ENCODE measurements around the gene WRAP73. TPM values are rescaled to one million over a fixed set of nuclear protein-coding genes. Genes with fewer than 3 reads are reported as not detected.
A peak's percentile ranks its signal among the peaks of the same experiment; 100 is the strongest.

The WRAP73 gene
- total RNA-seq, 4 donors from 2014 or later: 10.3 to 21.7 (median 14.5) TPM

DNA sequence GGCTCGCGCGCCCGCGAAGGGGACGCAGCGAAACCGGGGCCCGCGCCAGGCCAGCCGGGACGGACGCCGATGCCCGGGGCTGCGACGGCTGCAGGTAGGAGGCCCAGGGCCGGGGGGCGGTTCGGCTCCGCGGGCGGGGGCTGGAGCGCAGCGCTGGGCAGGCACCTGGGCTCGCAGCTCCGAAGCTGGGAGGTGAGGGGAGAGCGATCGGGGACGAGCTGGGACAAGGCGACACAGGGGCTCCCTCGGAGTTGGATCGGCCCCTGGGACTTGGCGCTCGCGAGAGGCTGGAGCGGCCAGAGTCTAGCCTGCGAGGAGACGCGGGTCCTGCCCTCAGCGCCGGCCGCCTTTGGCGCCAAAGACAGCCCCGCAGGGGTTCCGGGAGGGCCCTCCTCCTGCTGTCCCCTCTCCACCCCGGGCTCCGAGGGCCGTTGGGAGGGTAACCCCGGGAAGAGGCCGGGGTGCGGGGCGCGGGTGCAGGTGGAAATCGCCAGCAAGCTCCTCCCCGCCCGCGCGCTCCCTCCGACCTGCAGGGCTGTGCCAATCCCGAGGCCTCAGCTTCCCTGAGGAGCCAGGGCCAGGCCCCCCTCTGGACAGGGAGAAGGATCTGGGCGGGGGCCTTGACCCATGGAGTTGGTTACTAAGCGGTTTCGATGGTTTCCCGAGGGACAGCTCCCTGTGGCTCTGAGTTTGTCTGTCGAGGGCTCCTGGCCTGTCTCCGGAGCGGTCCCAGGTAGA is 2.8 kb upstream of the WRAP73 start:
- WGBS, 2 donors (ENCODE audit: low coverage in 1 of 2): no CpG with 5 or more reads among the region's 68 CpGs
- Histone ChIP-seq H3K4me3 (peak overlapping the region in 1 of 2 donors; percentile 94), H3K27me3 (peaks cover 72% of the 10 kb centered on the region)

DNA sequence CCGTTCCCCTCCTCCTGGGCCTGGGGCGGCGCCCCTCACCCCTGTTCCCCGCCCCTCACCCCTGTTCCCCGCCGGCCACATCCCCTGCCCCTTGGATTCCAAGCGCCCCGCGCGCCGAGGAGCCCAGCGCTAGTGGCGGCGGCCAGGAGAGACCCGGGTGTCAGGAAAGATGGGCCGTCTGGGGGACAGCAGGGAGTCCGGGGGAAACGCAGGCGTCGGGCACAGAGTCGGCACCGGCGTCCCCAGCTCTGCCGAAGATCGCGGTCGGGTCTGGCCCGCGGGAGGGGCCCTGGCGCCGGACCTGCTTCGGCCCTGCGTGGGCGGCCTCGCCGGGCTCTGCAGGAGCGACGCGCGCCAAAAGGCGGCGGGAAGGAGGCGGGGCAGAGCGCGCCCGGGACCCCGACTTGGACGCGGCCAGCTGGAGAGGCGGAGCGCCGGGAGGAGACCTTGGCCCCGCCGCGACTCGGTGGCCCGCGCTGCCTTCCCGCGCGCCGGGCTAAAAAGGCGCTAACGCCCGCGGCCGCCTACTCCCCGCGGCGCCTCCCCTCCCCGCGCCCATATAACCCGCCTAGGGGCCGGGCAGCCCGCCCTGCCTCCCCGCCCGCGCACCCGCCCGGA is 2.1 kb upstream of the WRAP73 start, which contains the start of gene TP73:
TSS of gene TP73 (plus strand) at position 587 of the 618 bp plus-strand sequence. CDS start 29,850 bp downstream, outside the sequence.
- no peak for TF ChIP-seq EP300 (IDR thresholded peaks at IDR 0.05)
- WGBS, 2 donors (ENCODE audit: low coverage in 1 of 2): no CpG with 5 or more reads among the region's 80 CpGs
- peaks cover 2 to 45% (median 26%) of the 10 kb centered on the region in 3 donors for H3K4me1 ChIP-seq
- H3K27me3 ChIP-seq: peaks cover 65% of the 10 kb centered on the region
- no peak within 1 kb of the TSS for H3K27ac ChIP-seq
- no peaks in the 10 kb centered on the region for H3K9me3 ChIP-seq
- H3K4me3 ChIP-seq: peak within 1 kb of the TSS in 1 of 2 donors; percentile 94
- peaks cover 0 to 4% of the 10 kb centered on the region in 2 donors for H3K36me3 ChIP-seq
- no peak for ATAC-seq

More for the DNA sequence above, 2.8 kb upstream of the WRAP73 start:
- TF ChIP-seq, protein P1, sequence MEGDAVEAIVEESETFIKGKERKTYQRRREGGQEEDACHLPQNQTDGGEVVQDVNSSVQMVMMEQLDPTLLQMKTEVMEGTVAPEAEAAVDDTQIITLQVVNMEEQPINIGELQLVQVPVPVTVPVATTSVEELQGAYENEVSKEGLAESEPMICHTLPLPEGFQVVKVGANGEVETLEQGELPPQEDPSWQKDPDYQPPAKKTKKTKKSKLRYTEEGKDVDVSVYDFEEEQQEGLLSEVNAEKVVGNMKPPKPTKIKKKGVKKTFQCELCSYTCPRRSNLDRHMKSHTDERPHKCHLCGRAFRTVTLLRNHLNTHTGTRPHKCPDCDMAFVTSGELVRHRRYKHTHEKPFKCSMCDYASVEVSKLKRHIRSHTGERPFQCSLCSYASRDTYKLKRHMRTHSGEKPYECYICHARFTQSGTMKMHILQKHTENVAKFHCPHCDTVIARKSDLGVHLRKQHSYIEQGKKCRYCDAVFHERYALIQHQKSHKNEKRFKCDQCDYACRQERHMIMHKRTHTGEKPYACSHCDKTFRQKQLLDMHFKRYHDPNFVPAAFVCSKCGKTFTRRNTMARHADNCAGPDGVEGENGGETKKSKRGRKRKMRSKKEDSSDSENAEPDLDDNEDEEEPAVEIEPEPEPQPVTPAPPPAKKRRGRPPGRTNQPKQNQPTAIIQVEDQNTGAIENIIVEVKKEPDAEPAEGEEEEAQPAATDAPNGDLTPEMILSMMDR (IDR thresholded peaks at IDR 0.05): no peak
- no peak for TF ChIP-seq EP300 (IDR thresholded peaks at IDR 0.05)
- TF ChIP-seq POLR2AphosphoS5 (IDR thresholded peaks at IDR 0.05): no peak
- no peak for TF ChIP-seq POLR2A (IDR thresholded peaks at IDR 0.05)
- Histone ChIP-seq H3K36me3 (no peaks in the 10 kb centered on the region), H3K4me1 (peaks cover 2 to 45% (median 26%) of the 10 kb centered on the region in 3 donors), H3K27ac (no peak overlapping the region), H3K9me3 (no peaks in the 10 kb centered on the region)
- no peak for ATAC-seq

DNA sequence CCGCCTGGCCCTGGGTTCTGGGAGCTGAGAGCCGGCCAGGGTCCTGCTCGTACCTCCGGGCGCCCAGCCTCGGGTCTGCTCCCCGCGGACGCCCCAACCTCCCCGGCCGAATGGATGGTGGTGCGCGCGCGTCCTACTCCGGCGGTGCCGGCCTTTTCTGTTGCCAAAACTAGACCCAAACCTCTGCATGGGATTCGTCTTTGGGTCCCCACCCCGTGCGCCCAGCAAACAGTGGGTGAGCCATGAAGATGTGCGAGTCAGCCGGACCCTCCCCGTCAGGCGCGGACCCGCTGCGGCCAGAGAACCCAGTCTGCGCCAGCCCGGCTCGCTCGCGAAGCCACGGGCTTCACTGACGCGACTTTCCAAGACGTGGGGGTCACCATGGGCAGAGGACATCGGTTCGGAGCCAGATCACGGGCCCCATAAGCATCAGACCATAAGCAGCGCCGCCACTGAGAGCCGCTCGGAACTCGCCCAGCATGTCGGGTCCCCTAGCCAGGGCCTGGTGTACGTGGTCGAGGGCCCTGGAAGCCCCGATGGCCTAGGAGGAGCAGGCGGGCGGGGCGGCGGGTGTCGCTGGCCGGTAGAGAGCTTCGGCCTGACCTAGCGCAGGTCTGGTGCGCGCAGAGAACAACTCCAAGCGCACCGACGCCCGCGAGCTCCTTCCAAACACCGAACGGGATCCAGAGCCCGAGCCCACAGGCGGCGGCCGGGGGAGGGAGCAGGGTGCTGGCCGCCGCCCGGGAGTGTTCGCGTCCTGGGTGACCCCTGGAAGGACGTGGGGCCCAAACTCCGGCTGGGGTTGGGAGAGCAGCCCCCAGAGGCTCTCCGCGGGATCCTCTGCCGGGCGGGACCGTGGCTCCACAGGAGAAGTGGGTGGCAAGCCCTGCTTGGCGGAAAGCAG is 1.4 kb upstream of the WRAP73 start:
- no peak for TF ChIP-seq POLR2AphosphoS5 (IDR thresholded peaks at IDR 0.05)
- TF ChIP-seq EP300 (IDR thresholded peaks at IDR 0.05): no peak
- no peak for TF ChIP-seq POLR2A (IDR thresholded peaks at IDR 0.05)
- TF ChIP-seq, protein P1 (IDR thresholded peaks at IDR 0.05): no peak
- no peaks in the 10 kb centered on the region for H3K9me3 ChIP-seq
- no peak overlapping the region for H3K27ac ChIP-seq
- H3K36me3 ChIP-seq: peaks cover 0 to 12% of the 10 kb centered on the region in 2 donors
- H3K4me3 ChIP-seq: peak overlapping the region in 1 of 2 donors; percentile 94
- H3K27me3 ChIP-seq: peaks cover 59% of the 10 kb centered on the region
- peaks cover 2 to 45% (median 26%) of the 10 kb centered on the region in 3 donors for H3K4me1 ChIP-seq
- no peak for ATAC-seq
- 20% methylated on average over 1 to 2 of the region's 83 CpGs for WGBS, 2 donors (ENCODE audit: low coverage in 1 of 2)

DNA sequence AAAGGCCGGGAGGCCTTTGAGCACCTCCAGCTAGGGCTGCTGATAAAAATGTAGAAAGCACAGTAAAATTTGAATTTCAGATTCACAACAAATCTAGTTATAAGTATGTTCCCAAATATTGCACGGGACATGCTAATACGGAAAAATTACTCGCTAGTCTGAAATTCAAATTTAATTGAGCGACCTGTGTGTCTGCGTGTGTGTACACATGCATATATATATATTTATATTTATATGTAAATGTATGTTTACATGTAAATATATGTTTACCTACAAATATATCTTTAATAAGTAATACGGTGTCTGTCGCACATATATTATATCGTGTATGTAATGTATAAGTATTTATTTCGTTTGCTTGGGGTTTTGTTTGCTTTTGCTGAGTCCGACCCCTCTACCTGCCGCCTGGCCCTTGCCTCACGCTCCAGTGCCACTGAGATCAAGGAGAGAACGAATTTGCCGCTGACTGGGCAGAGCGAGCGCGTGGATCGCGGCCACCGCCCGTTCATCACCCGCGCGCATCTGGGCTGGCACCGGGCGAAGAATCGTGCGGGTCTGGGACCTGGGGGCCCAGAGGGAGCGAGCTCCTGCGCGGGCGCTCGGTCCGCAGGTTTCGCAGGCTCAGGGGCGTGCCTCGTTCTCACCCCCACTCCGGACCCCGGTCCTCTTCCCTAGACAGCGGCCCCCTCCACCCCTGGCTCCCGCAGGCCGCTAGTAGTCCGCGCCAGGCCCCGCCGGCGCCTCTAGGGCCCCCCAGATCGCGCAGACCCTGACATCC is 534 bp upstream of the WRAP73 start:
- WGBS, 2 donors (ENCODE audit: low coverage in 1 of 2): 15 to 18% methylated on average over 11 to 15 of the region's 50 CpGs
- H3K9me3 ChIP-seq: no peaks in the 10 kb centered on the region
- peaks cover 51% of the 10 kb centered on the region for H3K27me3 ChIP-seq
- peaks cover 2 to 45% (median 26%) of the 10 kb centered on the region in 3 donors for H3K4me1 ChIP-seq
- H3K4me3 ChIP-seq: peak overlapping the region; percentile 73 to 94
- peaks cover 0 to 20% of the 10 kb centered on the region in 2 donors for H3K36me3 ChIP-seq
- no peak for ATAC-seq
- H3K27ac ChIP-seq: no peak overlapping the region
- TF ChIP-seq, protein P1 (IDR thresholded peaks at IDR 0.05): no peak
- peak; percentile 40 for TF ChIP-seq POLR2AphosphoS5 (IDR thresholded peaks at IDR 0.05)
